ENCODE results near the gene AFM.

Gene AFM

GRCh38 chr4:73470728-73471127, 10.8 kb upstream of the AFM start:
- POLR2A ChIA-PET = no interaction called here
- TF ChIP-seq ZNF384 (IDR thresholded peaks at IDR 0.05) = no peak
- CTCF ChIA-PET = no interaction called here
- DNase-seq (ENCODE audit: extremely low spot score) = no peak

- DNase-seq (ENCODE audit: extremely low spot score) = no peak
- TF ChIP-seq SP1 (IDR thresholded peaks at IDR 0.05) = no peak
- no peak for TF ChIP-seq ELF4 (IDR thresholded peaks at IDR 0.05)
- no peak for TF ChIP-seq TARDBP (IDR thresholded peaks at IDR 0.05)
- no peak for TF ChIP-seq ZNF384 (IDR thresholded peaks at IDR 0.05)
- TF ChIP-seq NFRKB (IDR thresholded peaks at IDR 0.05) = no peak
- TF ChIP-seq BHLHE40 (IDR thresholded peaks at IDR 0.05; ENCODE audit: borderline replicate concordance) = no peak
- TF ChIP-seq ARNT (IDR thresholded peaks at IDR 0.05) = no peak
- TF ChIP-seq CTBP1 (IDR thresholded peaks at IDR 0.05; ENCODE audit: borderline replicate concordance) = no peak
- TF ChIP-seq LEF1 (IDR thresholded peaks at IDR 0.05; ENCODE audit: borderline replicate concordance) = no peak
- no peak for TF ChIP-seq SUZ12 (IDR thresholded peaks at IDR 0.05)
- TF ChIP-seq FOXK2 (IDR thresholded peaks at IDR 0.05) = no peak
- TF ChIP-seq HDGF (IDR thresholded peaks at IDR 0.05; ENCODE audit: borderline replicate concordance) = no peak
- no peak for TF ChIP-seq FOXM1 (IDR thresholded peaks at IDR 0.05; ENCODE audit: borderline replicate concordance)
- no peak for TF ChIP-seq FOXA1 (IDR thresholded peaks at IDR 0.05)
- TF ChIP-seq L3MBTL2 (conservative IDR thresholded peaks at IDR 0.05) = no peak
- TF ChIP-seq, protein P1, sequence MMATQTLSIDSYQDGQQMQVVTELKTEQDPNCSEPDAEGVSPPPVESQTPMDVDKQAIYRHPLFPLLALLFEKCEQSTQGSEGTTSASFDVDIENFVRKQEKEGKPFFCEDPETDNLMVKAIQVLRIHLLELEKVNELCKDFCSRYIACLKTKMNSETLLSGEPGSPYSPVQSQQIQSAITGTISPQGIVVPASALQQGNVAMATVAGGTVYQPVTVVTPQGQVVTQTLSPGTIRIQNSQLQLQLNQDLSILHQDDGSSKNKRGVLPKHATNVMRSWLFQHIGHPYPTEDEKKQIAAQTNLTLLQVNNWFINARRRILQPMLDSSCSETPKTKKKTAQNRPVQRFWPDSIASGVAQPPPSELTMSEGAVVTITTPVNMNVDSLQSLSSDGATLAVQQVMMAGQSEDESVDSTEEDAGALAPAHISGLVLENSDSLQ (IDR thresholded peaks at IDR 0.05) = no peak
- ChIA-PET POLR2A (no interaction called here), CTCF (no interaction called here)
Measured at GRCh38 chr4:73477176-73477575, 4.4 kb upstream of the AFM start.

DNA sequence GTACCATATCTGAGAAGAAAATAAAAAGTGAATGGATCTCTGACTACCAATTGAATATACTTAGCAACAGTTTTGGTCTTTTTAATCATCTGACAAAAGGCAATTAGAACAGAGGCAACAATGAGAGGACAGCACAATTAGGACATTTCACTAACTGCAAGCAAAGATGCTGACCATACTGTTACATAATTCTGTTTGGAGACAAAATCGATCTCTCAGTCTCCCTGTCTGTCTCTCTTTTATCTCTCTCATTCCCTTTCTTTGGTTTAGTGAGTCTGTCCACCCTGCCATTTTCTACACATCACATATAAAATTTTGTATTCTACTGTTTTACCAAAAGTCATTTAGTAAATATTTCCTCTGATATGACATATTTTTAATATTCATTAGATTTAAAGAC, 2.2 kb upstream of the AFM start:
- CTCF ChIA-PET = no interaction called here
- no peak for DNase-seq (ENCODE audit: extremely low spot score)
- no peak for TF ChIP-seq L3MBTL2 (conservative IDR thresholded peaks at IDR 0.05)
- no peak for TF ChIP-seq CTBP1 (IDR thresholded peaks at IDR 0.05; ENCODE audit: borderline replicate concordance)
- TF ChIP-seq ARNT (IDR thresholded peaks at IDR 0.05) = no peak
- no peak for TF ChIP-seq ELF4 (IDR thresholded peaks at IDR 0.05)
- TF ChIP-seq SP1 (IDR thresholded peaks at IDR 0.05) = no peak
- no peak for TF ChIP-seq BHLHE40 (IDR thresholded peaks at IDR 0.05; ENCODE audit: borderline replicate concordance)
- TF ChIP-seq FOXM1 (IDR thresholded peaks at IDR 0.05; ENCODE audit: borderline replicate concordance) = no peak
- no peak for TF ChIP-seq FOXK2 (IDR thresholded peaks at IDR 0.05)
- POLR2A ChIA-PET = no interaction called here

DNA sequence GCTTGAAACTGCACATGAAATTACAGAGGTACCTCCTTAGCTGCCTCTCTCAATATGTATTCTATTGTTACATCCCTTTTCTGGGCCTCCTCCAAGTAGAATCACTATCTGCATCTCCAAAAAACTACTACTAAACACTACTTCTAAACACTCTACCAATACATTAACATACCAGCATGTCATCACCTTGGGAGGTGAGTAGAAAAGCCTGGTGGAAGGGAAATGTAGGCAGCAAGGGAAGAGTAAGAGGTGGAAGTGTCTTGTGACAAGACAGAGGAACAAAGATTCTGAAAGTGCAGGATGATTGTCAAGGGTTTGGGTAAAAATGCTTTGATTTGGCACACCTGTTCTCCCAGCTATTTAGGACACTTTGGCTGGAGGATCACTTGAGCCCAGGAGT, 3.5 kb downstream of the AFM start:
- POLR2A ChIA-PET = no interaction called here
- no peak for TF ChIP-seq ZNF384 (IDR thresholded peaks at IDR 0.05)
- no peak for TF ChIP-seq BHLHE40 (IDR thresholded peaks at IDR 0.05; ENCODE audit: borderline replicate concordance)
- TF ChIP-seq HDGF (IDR thresholded peaks at IDR 0.05; ENCODE audit: borderline replicate concordance) = no peak
- no peak for TF ChIP-seq ELF4 (IDR thresholded peaks at IDR 0.05)
- TF ChIP-seq, protein P1 (IDR thresholded peaks at IDR 0.05) = no peak
- CTCF ChIA-PET = no interaction called here
- no peak for DNase-seq (ENCODE audit: extremely low spot score)

DNA sequence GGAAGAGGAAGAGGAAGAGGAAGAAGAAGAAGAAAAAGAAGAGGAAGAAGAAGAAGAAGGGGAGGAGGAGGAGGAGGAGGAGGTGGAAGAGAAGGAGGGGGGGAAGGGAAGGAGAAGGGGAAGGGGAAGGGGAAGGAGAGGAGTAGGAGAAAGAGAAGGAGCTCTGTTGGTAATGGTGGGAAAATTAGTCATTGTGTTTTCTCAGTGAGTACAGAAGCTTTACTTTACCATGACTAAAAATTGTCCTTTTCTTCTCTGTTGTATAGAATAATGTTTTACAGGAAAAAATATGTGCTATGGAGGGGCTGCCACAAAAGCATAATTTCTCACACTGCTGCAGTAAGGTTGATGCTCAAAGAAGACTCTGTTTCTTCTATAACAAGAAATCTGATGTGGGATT, 4.1 kb downstream of the AFM start:
- no peak for DNase-seq (ENCODE audit: extremely low spot score)
- ChIA-PET POLR2A (no interaction called here), CTCF (no interaction called here)

GRCh38 chr4:73486497-73486896, 5.0 kb downstream of the AFM start:
- POLR2A ChIA-PET = no interaction called here
- TF ChIP-seq FOXA1 (IDR thresholded peaks at IDR 0.05) (no peak), SP1 (IDR thresholded peaks at IDR 0.05) (no peak), ZNF384 (IDR thresholded peaks at IDR 0.05) (no peak), CTBP1 (IDR thresholded peaks at IDR 0.05; ENCODE audit: borderline replicate concordance) (no peak), BHLHE40 (IDR thresholded peaks at IDR 0.05; ENCODE audit: borderline replicate concordance) (no peak), TARDBP (IDR thresholded peaks at IDR 0.05) (no peak), SUZ12 (IDR thresholded peaks at IDR 0.05) (no peak), ELF4 (IDR thresholded peaks at IDR 0.05) (no peak), NFRKB (IDR thresholded peaks at IDR 0.05) (no peak), ARNT (IDR thresholded peaks at IDR 0.05) (no peak), L3MBTL2 (conservative IDR thresholded peaks at IDR 0.05) (no peak), FOXK2 (IDR thresholded peaks at IDR 0.05) (no peak), LEF1 (IDR thresholded peaks at IDR 0.05; ENCODE audit: borderline replicate concordance) (no peak), HDGF (IDR thresholded peaks at IDR 0.05; ENCODE audit: borderline replicate concordance) (no peak), FOXM1 (IDR thresholded peaks at IDR 0.05; ENCODE audit: borderline replicate concordance) (no peak)
- TF ChIP-seq, protein P1 (IDR thresholded peaks at IDR 0.05) = no peak
- CTCF ChIA-PET = no interaction called here

More for the DNA sequence above, 4.1 kb downstream of the AFM start:
- TF ChIP-seq SP1 (IDR thresholded peaks at IDR 0.05) (no peak), L3MBTL2 (conservative IDR thresholded peaks at IDR 0.05) (no peak), HDGF (IDR thresholded peaks at IDR 0.05; ENCODE audit: borderline replicate concordance) (no peak), TARDBP (IDR thresholded peaks at IDR 0.05) (no peak), ZNF384 (IDR thresholded peaks at IDR 0.05) (no peak), FOXK2 (IDR thresholded peaks at IDR 0.05) (no peak), SUZ12 (IDR thresholded peaks at IDR 0.05) (no peak), FOXM1 (IDR thresholded peaks at IDR 0.05; ENCODE audit: borderline replicate concordance) (no peak), ARNT (IDR thresholded peaks at IDR 0.05) (no peak), NFRKB (IDR thresholded peaks at IDR 0.05) (no peak), FOXA1 (IDR thresholded peaks at IDR 0.05) (no peak), ELF4 (IDR thresholded peaks at IDR 0.05) (no peak), CTBP1 (IDR thresholded peaks at IDR 0.05; ENCODE audit: borderline replicate concordance) (no peak)
- TF ChIP-seq, protein P1 (IDR thresholded peaks at IDR 0.05) = no peak

More at GRCh38 chr4:73486497-73486896, 5.0 kb downstream of the AFM start:
- DNase-seq (ENCODE audit: extremely low spot score) = no peak
